PC-3 (cell line): Measurements from ENCODE around the gene RBM47.

Experiments used
- CTCF ChIP-seq: fragments of 300-600 bp; sonication (generic); conservative IDR thresholded peaks from 2 replicates; pipeline ENCODE4 v1.5.1; 2017; ENCODE audit warnings: antibody characterized with exemption, low read depth, mild to moderate bottlenecking, low read length
- EZH2phosphoT487 ChIP-seq: fragments of 300-600 bp; sonication (generic); IDR thresholded peaks from 2 replicates; pipeline ENCODE4 v1.6.1; 2018; ENCODE audit warnings: mild to moderate bottlenecking, antibody characterized with exemption, low read length, borderline replicate concordance

- TF ChIP-seq CTCF = no peak
- no peak for TF ChIP-seq EZH2phosphoT487
Measured at GRCh38 chr4:40417941-40418340, 211.7 kb downstream of the RBM47 start.
